Duodenal mucosa (tissue), 2 donors: Measurements from ENCODE around the gene DDX49.

Experiments
- H3K27ac ChIP-seq: one replicate; pipeline ENCODE4 v1.7.0; 2013; ENCODE audit warnings: low read depth, low read length
- H3K27me3 ChIP-seq, 2 donors: one replicate each; pipeline ENCODE4 v1.7.0; 2013; ENCODE audit warnings: low read length in 2 of 2, control low read depth in 1 of 2; ENCODE audit not compliant: insufficient read depth in 2 of 2, control insufficient read depth in 1 of 2
- H3K36me3 ChIP-seq, 2 donors: one replicate each; pipeline ENCODE4 v1.7.0; 2013; ENCODE audit warnings: low read length in 2 of 2, control low read depth in 1 of 2; ENCODE audit not compliant: insufficient read depth in 2 of 2, control insufficient read depth in 1 of 2
- H3K4me1 ChIP-seq, 2 donors: one replicate each; pipeline ENCODE4 v1.7.0; 2013; ENCODE audit warnings: low read length in 2 of 2, control low read depth in 1 of 2; ENCODE audit not compliant: insufficient read depth in 2 of 2, control insufficient read depth in 1 of 2
- H3K4me3 ChIP-seq, 2 donors: one replicate each; pipeline ENCODE4 v1.7.0; 2013; ENCODE audit warnings: low read length in 2 of 2, low read depth in 1 of 2
- H3K9ac ChIP-seq, 2 donors: one replicate each; pipeline ENCODE4 v1.7.0; 2013; ENCODE audit warnings: low read length in 2 of 2, low read depth in 1 of 2
- H3K9me3 ChIP-seq, 2 donors: one replicate each; pipeline ENCODE4 v1.7.0; 2013; ENCODE audit warnings: low read length in 2 of 2, control low read depth in 1 of 2; ENCODE audit not compliant: control insufficient read depth in 1 of 2

The DDX49 gene

GRCh38 chr19:18879579-18880373 lies 39.7 kb upstream of the DDX49 start:
- no peaks in the 10 kb centered on the region for H3K27me3 ChIP-seq
- H3K36me3 ChIP-seq, result no peaks in the 10 kb centered on the region
- peaks cover 4 to 10% of the 10 kb centered on the region in 2 donors for H3K4me1 ChIP-seq
- H3K27ac ChIP-seq, result no peak overlapping the region
- no peak overlapping the region for H3K4me3 ChIP-seq
- H3K9ac ChIP-seq, result no peak overlapping the region
- no peaks in the 10 kb centered on the region for H3K9me3 ChIP-seq

GRCh38 chr19:18881491-18881890 lies 38.0 kb upstream of the DDX49 start:
- H3K36me3 ChIP-seq, result no peaks in the 10 kb centered on the region
- H3K27ac ChIP-seq, result no peak overlapping the region
- peaks cover 4 to 10% of the 10 kb centered on the region in 2 donors for H3K4me1 ChIP-seq
- H3K9me3 ChIP-seq, result no peaks in the 10 kb centered on the region
- H3K27me3 ChIP-seq, result no peaks in the 10 kb centered on the region
- no peak overlapping the region for H3K4me3 ChIP-seq
- H3K9ac ChIP-seq, result no peak overlapping the region

- H3K27me3 ChIP-seq, result no peaks in the 10 kb centered on the region
- H3K27ac ChIP-seq, result no peak overlapping the region
- no peak overlapping the region for H3K4me3 ChIP-seq
- no peaks in the 10 kb centered on the region for H3K36me3 ChIP-seq
- no peak overlapping the region for H3K9ac ChIP-seq
- peaks cover 4 to 10% of the 10 kb centered on the region in 2 donors for H3K4me1 ChIP-seq
- H3K9me3 ChIP-seq, result no peaks in the 10 kb centered on the region
These were observed 35.8 kb upstream of the DDX49 start for GRCh38 chr19:18883526-18884304.

GRCh38 chr19:18886972-18887371 lies 32.5 kb upstream of the DDX49 start:
- Histone ChIP-seq H3K9ac (no peak overlapping the region), H3K27ac (no peak overlapping the region), H3K9me3 (no peaks in the 10 kb centered on the region), H3K27me3 (peaks cover 0 to 5% of the 10 kb centered on the region in 2 donors), H3K36me3 (no peaks in the 10 kb centered on the region), H3K4me3 (no peak overlapping the region), H3K4me1 (peaks cover 4 to 5% of the 10 kb centered on the region in 2 donors)

- Histone ChIP-seq H3K9me3 (no peaks in the 10 kb centered on the region), H3K4me3 (no peak overlapping the region), H3K27ac (no peak overlapping the region), H3K9ac (no peak overlapping the region), H3K27me3 (peaks cover 9 to 18% of the 10 kb centered on the region in 2 donors), H3K4me1 (peaks cover 0 to 3% of the 10 kb centered on the region in 2 donors), H3K36me3 (no peaks in the 10 kb centered on the region)
These were observed 29.4 kb upstream of the DDX49 start for GRCh38 chr19:18889949-18890745.

DNA sequence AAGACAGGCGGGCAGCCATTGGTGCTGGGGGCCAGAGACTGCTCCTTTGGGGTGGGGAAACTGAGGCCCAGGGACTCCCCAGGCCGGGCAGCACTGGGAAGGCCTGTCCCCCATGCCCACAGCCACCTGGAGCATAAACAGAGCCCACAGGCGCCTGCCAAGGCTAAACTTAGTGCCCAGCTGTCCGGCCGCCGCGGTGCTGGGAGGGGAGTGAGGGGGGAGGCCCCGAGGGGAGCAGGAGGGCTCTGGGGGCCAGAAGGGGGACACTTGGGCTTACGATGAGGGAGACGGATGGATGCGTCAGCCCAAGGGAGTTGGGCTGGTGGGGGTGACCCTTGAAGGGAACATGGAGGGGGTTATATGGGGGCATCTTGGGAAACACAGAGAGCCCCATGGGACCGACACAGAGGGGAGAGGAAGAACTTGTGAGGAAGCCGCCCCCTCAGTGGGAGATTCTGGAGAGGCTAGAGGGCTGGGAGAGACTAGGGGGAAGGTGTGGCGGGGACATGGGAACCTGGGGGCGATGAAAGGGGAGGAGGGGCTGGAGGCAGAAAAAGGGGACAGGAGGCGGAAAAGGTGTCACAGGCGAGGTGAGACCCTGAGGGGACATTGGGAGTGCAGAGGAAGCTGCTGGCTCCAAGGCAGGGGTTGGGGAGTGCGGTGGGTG lies 25.8 kb upstream of the DDX49 start:
- Histone ChIP-seq H3K27ac (no peak overlapping the region), H3K4me1 (peaks cover 7 to 8% of the 10 kb centered on the region in 2 donors), H3K9me3 (no peaks in the 10 kb centered on the region), H3K9ac (no peak overlapping the region), H3K36me3 (no peaks in the 10 kb centered on the region), H3K4me3 (no peak overlapping the region), H3K27me3 (peaks cover 24 to 28% of the 10 kb centered on the region in 2 donors)

DNA sequence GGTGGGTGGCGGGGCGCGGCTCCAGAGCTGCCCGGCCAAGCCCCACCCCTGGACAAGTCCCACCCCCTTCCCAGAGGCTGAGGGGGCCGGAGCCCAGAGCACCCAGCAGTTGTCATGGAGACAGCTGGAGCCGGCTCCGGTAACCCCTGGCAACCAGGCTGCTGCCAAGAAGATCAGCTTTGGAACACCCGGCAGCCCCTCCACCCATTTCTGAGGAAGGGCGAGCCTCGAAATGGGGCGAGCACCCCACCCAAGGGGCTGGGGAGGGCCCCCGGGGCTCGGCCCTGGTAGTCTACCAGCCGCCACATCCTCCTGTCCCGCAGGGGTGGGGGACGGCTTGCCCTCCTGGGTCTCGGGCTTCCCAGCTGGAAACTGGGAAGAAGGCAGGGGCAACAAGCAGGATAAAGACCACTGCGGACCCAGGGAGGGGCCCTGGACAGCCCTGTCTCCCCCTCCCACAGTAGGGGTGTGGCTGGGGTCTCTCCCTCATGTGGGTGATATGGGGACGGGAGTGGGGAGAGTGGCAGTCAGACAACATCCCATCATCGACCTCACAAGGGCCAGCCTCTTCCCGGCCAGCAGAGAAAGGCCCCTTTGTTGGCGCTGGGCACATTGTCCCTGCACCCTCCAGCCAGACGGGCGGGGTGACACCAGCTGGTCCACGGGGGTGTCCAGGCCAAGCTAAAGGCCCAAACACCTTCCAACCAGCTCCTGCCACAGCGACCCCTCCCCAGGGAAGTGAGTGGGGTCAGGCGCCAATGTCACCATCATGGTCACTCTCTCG lies 25.1 kb upstream of the DDX49 start:
- peaks cover 24 to 28% of the 10 kb centered on the region in 2 donors for H3K27me3 ChIP-seq
- H3K4me3 ChIP-seq, result peak overlapping the region in 1 of 2 donors; percentile 45
- H3K4me1 ChIP-seq, result peaks cover 11 to 12% of the 10 kb centered on the region in 2 donors
- no peak overlapping the region for H3K9ac ChIP-seq
- no peaks in the 10 kb centered on the region for H3K9me3 ChIP-seq
- no peak overlapping the region for H3K27ac ChIP-seq
- H3K36me3 ChIP-seq, result peaks cover under 1 to 7% of the 10 kb centered on the region in 2 donors

- Histone ChIP-seq H3K36me3 (peaks cover 8 to 15% of the 10 kb centered on the region in 2 donors), H3K4me3 (peak overlapping the region in 1 of 2 donors; percentile 45), H3K9ac (no peak overlapping the region), H3K4me1 (peaks cover 11 to 12% of the 10 kb centered on the region in 2 donors), H3K27ac (no peak overlapping the region), H3K27me3 (peaks cover 23 to 24% of the 10 kb centered on the region in 2 donors), H3K9me3 (no peaks in the 10 kb centered on the region)
These were observed 24.3 kb upstream of the DDX49 start for GRCh38 chr19:18895038-18895823.
